AG10803 (cell line): Measurements from ENCODE around the gene NBPF1.
A peak's percentile ranks its signal among the peaks of the same experiment; 100 is the strongest.
"Not testable (repeated sequence)": the region's sequence is repeated elsewhere in the genome, so short reads cannot be mapped to it uniquely, and the experiment has no call there.

Source experiments
- DNase-seq: peaks from one replicate; pipeline ENCODE4 v3.0.0; 2010; ENCODE audit warnings: low read depth
- H3K4me3 ChIP-seq: 2 replicates; pipeline ENCODE4 v1.5.1; 2011; ENCODE audit warnings: mild to moderate bottlenecking, low read length, control low read depth

NBPF1 gene

GRCh38 chr1:16553244-16553643 is 60.1 kb downstream of the NBPF1 start:
- H3K4me3 ChIP-seq, DNase-seq: not testable (repeated sequence)

- not testable (repeated sequence) for DNase-seq, H3K4me3 ChIP-seq
These were observed 63.0 kb downstream of the NBPF1 start for GRCh38 chr1:16550212-16550918.

GRCh38 chr1:16549545-16549944 is 63.8 kb downstream of the NBPF1 start:
- H3K4me3 ChIP-seq, DNase-seq: not testable (repeated sequence)

- not testable (repeated sequence) for H3K4me3 ChIP-seq, DNase-seq
These were observed 65.7 kb downstream of the NBPF1 start for GRCh38 chr1:16547502-16548241.

GRCh38 chr1:16545682-16546095 is 67.7 kb downstream of the NBPF1 start:
- not testable (repeated sequence) for DNase-seq, H3K4me3 ChIP-seq

- H3K4me3 ChIP-seq, DNase-seq: not testable (repeated sequence)
These were observed 72.9 kb downstream of the NBPF1 start for GRCh38 chr1:16540421-16540893.

GRCh38 chr1:16537528-16537927 is 75.8 kb downstream of the NBPF1 start:
- not testable (repeated sequence) for DNase-seq, H3K4me3 ChIP-seq

GRCh38 chr1:16536796-16537195 is 76.6 kb downstream of the NBPF1 start:
- DNase-seq, H3K4me3 ChIP-seq: not testable (repeated sequence)

GRCh38 chr1:16535898-16536297 is 77.5 kb downstream of the NBPF1 start:
- not testable (repeated sequence) for H3K4me3 ChIP-seq

GRCh38 chr1:16535487-16535886 is 77.9 kb downstream of the NBPF1 start:
- H3K4me3 ChIP-seq, DNase-seq: not testable (repeated sequence)

More at GRCh38 chr1:16535898-16536297, 77.5 kb downstream of the NBPF1 start:
- DNase-seq, result not testable (repeated sequence)

- not testable (repeated sequence) for H3K4me3 ChIP-seq
- peak; percentile 54 for DNase-seq
These were observed 78.4 kb downstream of the NBPF1 start for GRCh38 chr1:16534829-16535456.

GRCh38 chr1:16534239-16534828 is 79.0 kb downstream of the NBPF1 start:
- not testable (repeated sequence) for H3K4me3 ChIP-seq, DNase-seq

- not testable (repeated sequence) for H3K4me3 ChIP-seq, DNase-seq
These were observed 81.0 kb downstream of the NBPF1 start for GRCh38 chr1:16532235-16532991.

GRCh38 chr1:16528338-16528737 is 85.0 kb downstream of the NBPF1 start:
- not testable (repeated sequence) for DNase-seq, H3K4me3 ChIP-seq

GRCh38 chr1:16525769-16526168 is 87.6 kb downstream of the NBPF1 start:
- H3K4me3 ChIP-seq, DNase-seq: not testable (repeated sequence)

- DNase-seq, H3K4me3 ChIP-seq: not testable (repeated sequence)
These were observed 91.7 kb downstream of the NBPF1 start for GRCh38 chr1:16521679-16522078.
